SK-N-DZ (cell line): ENCODE measurements around the gene TBC1D14.

Experiments used
- DNase-seq: peaks from one replicate; pipeline ENCODE4 v3.0.0-alpha.2; 2015; ENCODE audit warnings: low spot score

The TBC1D14 gene

GRCh38 chr4:6951880-6952381, 42.3 kb downstream of the TBC1D14 start:
- no peak for DNase-seq

GRCh38 chr4:6953751-6954380, 44.2 kb downstream of the TBC1D14 start:
- DNase-seq, result no peak

- no peak for DNase-seq
Observed at GRCh38 chr4:6955261-6955911, 45.8 kb downstream of the TBC1D14 start.

- DNase-seq, result no peak
Observed at GRCh38 chr4:6956087-6956433, 46.4 kb downstream of the TBC1D14 start.

- no peak for DNase-seq
Observed at GRCh38 chr4:6956434-6957147, 47.0 kb downstream of the TBC1D14 start.

GRCh38 chr4:6957148-6957520, 47.5 kb downstream of the TBC1D14 start:
- no peak for DNase-seq

GRCh38 chr4:6957994-6958393, 48.4 kb downstream of the TBC1D14 start:
- no peak for DNase-seq

- no peak for DNase-seq
Observed at GRCh38 chr4:6959261-6959660, 49.6 kb downstream of the TBC1D14 start.

- DNase-seq, result no peak
Observed at GRCh38 chr4:6960154-6960553, 50.5 kb downstream of the TBC1D14 start.

GRCh38 chr4:6960628-6961412, 51.2 kb downstream of the TBC1D14 start:
- DNase-seq, result no peak

- DNase-seq, result no peak
Observed at GRCh38 chr4:6961496-6962210, 52.0 kb downstream of the TBC1D14 start.

GRCh38 chr4:6962211-6963041, 52.8 kb downstream of the TBC1D14 start:
- DNase-seq, result no peak

GRCh38 chr4:6963139-6963611, 53.5 kb downstream of the TBC1D14 start:
- DNase-seq, result no peak

- no peak for DNase-seq
Observed at GRCh38 chr4:6964858-6965257, 55.2 kb downstream of the TBC1D14 start.

- DNase-seq, result no peak
Observed at GRCh38 chr4:6965329-6965728, 55.7 kb downstream of the TBC1D14 start.

GRCh38 chr4:6967846-6968340, 58.3 kb downstream of the TBC1D14 start:
- no peak for DNase-seq

GRCh38 chr4:6968496-6968895, 58.9 kb downstream of the TBC1D14 start:
- DNase-seq, result no peak

GRCh38 chr4:6969826-6970800, 60.5 kb downstream of the TBC1D14 start:
- no peak for DNase-seq
